Thoracic aorta (tissue), 2 donors: Measurements from ENCODE around the gene TLE5. TPM values are rescaled to one million over a fixed set of nuclear protein-coding genes. Genes with fewer than 3 reads are reported as not detected.

ENCODE experiments used
- ATAC-seq: fragments of 150-250 bp; one replicate; pipeline ENCODE4 v1.8.0; 2017; ENCODE audit warnings: low read depth; ENCODE audit not compliant: insufficient number of reproducible peaks, low FRiP score
- DNase-seq: peaks from one replicate; pipeline ENCODE4 v3.0.0-alpha.2; 2020; ENCODE audit warnings: low spot score
- H3K27ac ChIP-seq, 2 donors: fragments of 200-600 bp; sonication (generic); 1 replicate in 1 of 2; 2 replicates in 1 of 2; pipeline ENCODE4 v1.5.1; 2016; ENCODE audit warnings: mild to moderate bottlenecking in 2 of 2, moderate library complexity in 2 of 2
- H3K27me3 ChIP-seq: fragments of 200-600 bp; sonication (generic); replicated peaks from 2 replicates; pipeline ENCODE4 v1.6.0; 2016; ENCODE audit warnings: mild to moderate bottlenecking; ENCODE audit not compliant: insufficient read depth
- H3K36me3 ChIP-seq: fragments of 200-600 bp; sonication (generic); one replicate; pipeline ENCODE4 v1.5.1; 2016
- H3K4me1 ChIP-seq, 2 donors: fragments of 200-600 bp; sonication (generic); 1 replicate in 1 of 2; 2 replicates in 1 of 2; pipeline versions ENCODE4 v1.5.1 to v1.6.0; 2016; ENCODE audit warnings: low read depth in 2 of 2, mild to moderate bottlenecking in 1 of 2; ENCODE audit not compliant: control insufficient read depth in 1 of 2
- H3K4me3 ChIP-seq: fragments of 200-600 bp; sonication (generic); 2 replicates; pipeline ENCODE4 v1.5.1; 2016; ENCODE audit warnings: mild to moderate bottlenecking
- H3K9me3 ChIP-seq: fragments of 200-600 bp; sonication (generic); 2 replicates; pipeline ENCODE4 v1.5.1; 2016
- total RNA-seq, 2 donors: library from RNA; depleted of rRNA; stranded (reverse); fragments of >200 nt; gene quantifications; one replicate each; pipeline versions ENCODE4 v1.1.0 to v1.2.3, GENCODE V29; 2016
- TF ChIP-seq, protein P1 (sequence below): fragments of 200-600 bp; sonication (generic); IDR thresholded peaks from one replicate; pipeline ENCODE4 v1.5.1; 2019; ENCODE audit warnings: antibody characterized with exemption

The TLE5 gene
- total RNA-seq, 2 donors from 2014 or later: 346 to 448 TPM

DNA sequence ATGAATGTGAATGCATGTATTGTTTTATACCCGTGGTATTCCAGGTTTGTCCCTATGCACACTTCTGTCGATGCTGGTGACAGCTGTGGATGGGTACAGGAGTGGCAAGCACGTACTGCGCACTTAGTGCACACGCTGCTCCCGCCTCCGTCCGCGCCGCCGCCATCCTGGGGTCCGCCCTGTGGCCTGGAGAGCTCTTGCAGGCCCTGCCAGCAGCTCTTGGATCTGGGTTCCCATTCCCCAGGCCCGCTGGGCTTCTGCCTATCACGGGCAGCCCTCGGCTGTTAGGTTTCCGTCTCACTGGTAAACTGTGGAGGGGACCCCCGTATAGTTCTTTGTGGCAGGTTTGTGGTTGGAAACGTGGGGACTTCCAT is 35.8 kb upstream of the TLE5 start:
- H3K27ac ChIP-seq: peak overlapping the region; percentile 83 to 91
- H3K4me1 ChIP-seq: peaks cover 38 to 69% of the 10 kb centered on the region in 2 donors
- no peaks in the 10 kb centered on the region for H3K27me3 ChIP-seq
- H3K9me3 ChIP-seq: no peaks in the 10 kb centered on the region
- H3K36me3 ChIP-seq: no peaks in the 10 kb centered on the region
- H3K4me3 ChIP-seq: peak overlapping the region; percentile 91
- TF ChIP-seq, protein P1, sequence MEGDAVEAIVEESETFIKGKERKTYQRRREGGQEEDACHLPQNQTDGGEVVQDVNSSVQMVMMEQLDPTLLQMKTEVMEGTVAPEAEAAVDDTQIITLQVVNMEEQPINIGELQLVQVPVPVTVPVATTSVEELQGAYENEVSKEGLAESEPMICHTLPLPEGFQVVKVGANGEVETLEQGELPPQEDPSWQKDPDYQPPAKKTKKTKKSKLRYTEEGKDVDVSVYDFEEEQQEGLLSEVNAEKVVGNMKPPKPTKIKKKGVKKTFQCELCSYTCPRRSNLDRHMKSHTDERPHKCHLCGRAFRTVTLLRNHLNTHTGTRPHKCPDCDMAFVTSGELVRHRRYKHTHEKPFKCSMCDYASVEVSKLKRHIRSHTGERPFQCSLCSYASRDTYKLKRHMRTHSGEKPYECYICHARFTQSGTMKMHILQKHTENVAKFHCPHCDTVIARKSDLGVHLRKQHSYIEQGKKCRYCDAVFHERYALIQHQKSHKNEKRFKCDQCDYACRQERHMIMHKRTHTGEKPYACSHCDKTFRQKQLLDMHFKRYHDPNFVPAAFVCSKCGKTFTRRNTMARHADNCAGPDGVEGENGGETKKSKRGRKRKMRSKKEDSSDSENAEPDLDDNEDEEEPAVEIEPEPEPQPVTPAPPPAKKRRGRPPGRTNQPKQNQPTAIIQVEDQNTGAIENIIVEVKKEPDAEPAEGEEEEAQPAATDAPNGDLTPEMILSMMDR: peak; percentile 20
- no peak for DNase-seq
- ATAC-seq: no peak

DNA sequence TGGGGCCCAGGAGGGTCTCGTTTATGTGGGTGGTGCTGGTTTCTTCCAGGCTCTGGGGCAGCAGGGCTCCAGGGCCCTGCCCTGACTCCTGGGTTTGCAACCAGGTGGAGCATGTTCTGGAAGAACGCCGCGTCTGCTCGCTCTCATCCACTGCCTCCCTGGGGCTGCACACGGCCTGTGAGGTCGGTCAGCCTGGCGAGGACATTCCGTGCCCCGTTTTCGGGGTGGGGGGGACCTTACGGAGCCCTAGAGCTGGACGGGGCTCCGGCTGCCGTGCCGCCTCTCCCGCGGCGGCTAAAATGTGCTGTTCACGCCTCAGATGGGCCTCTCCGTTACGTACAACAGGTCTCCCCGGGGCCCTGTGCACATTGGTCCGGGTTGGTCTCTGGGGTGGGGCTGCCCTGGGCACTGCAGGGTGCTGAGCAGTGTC is 35.2 kb upstream of the TLE5 start:
- Histone ChIP-seq H3K36me3 (no peaks in the 10 kb centered on the region), H3K27me3 (no peaks in the 10 kb centered on the region), H3K9me3 (no peaks in the 10 kb centered on the region), H3K27ac (peak overlapping the region; percentile 83 to 91), H3K4me1 (peaks cover 38 to 69% of the 10 kb centered on the region in 2 donors), H3K4me3 (peak overlapping the region; percentile 91)
- DNase-seq (no peak), ATAC-seq (no peak)
- TF ChIP-seq, protein P1: no peak

- H3K27me3 ChIP-seq: no peaks in the 10 kb centered on the region
- ATAC-seq (no peak), DNase-seq (no peak)
- H3K4me3 ChIP-seq: peak overlapping the region; percentile 91
- no peaks in the 10 kb centered on the region for H3K9me3 ChIP-seq
- H3K4me1 ChIP-seq: peaks cover 38 to 68% of the 10 kb centered on the region in 2 donors
- peak overlapping the region; percentile 83 to 91 for H3K27ac ChIP-seq
- TF ChIP-seq, protein P1: no peak
- no peaks in the 10 kb centered on the region for H3K36me3 ChIP-seq
Measured at GRCh38 chr19:3096902-3097326, 34.6 kb upstream of the TLE5 start.

DNA sequence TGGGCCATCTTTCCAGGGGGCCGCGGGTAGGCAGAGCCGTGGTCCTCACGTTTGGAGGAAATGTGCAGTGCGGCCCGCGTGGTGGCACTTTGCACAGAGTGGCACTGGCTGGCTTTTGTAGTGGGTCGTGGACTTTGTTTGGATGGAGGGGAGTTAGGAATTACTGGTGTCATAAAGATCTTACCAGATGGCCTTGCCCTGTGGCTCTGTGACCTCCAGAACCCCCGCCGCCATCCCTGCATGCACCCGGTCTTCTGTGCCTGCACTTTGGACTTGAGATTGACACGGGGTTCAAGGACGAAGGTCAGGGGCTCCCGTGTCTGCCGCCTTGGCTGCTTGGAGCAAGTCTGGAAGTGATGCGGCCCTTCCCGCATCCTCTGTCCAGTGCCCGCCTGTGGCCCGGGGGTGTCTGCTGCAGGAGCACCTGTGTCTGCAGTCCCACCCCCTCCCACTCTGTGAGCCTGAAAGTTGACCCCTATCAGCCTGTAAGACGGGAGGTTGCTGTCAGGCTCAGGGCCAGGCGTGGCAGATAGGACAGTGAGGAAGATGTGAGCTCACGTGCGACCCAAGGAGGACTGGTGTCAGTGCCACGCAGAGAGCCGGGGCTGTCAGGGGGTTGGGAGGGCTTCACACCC is 34.1 kb upstream of the TLE5 start:
- TF ChIP-seq, protein P1: no peak
- Histone ChIP-seq H3K4me1 (peaks cover 38 to 63% of the 10 kb centered on the region in 2 donors), H3K9me3 (no peaks in the 10 kb centered on the region), H3K27ac (peak overlapping the region in 1 of 2 donors; percentile 91), H3K27me3 (no peaks in the 10 kb centered on the region), H3K36me3 (no peaks in the 10 kb centered on the region), H3K4me3 (peak overlapping the region; percentile 91)
- DNase-seq: no peak
- ATAC-seq: no peak

GRCh38 chr19:3095441-3096191 is 33.3 kb upstream of the TLE5 start:
- no peaks in the 10 kb centered on the region for H3K27me3 ChIP-seq
- DNase-seq (no peak), ATAC-seq (no peak)
- H3K4me1 ChIP-seq: peaks cover 38 to 55% of the 10 kb centered on the region in 2 donors
- peak overlapping the region in 1 of 2 donors; percentile 91 for H3K27ac ChIP-seq
- H3K36me3 ChIP-seq: no peaks in the 10 kb centered on the region
- TF ChIP-seq, protein P1: no peak
- no peaks in the 10 kb centered on the region for H3K9me3 ChIP-seq
- H3K4me3 ChIP-seq: peak overlapping the region; percentile 91
